HepG2 (cell line): ENCODE measurements around the gene TFEB. TPM values are rescaled to one million over a fixed set of nuclear protein-coding genes. Genes with fewer than 3 reads are reported as not detected.
A peak's percentile ranks its signal among the peaks of the same experiment; 100 is the strongest.

ENCODE experiments used
- ARID4A ChIP-seq: sonication (generic); formaldehyde crosslinking; IDR thresholded peaks from 2 replicates; pipeline ENCODE4 v1.5.0; 2020; ENCODE audit warnings: mild to moderate bottlenecking, missing genetic modification reagents, borderline replicate concordance
- CAMTA2 ChIP-seq: sonication (generic); formaldehyde crosslinking; IDR thresholded peaks from 2 replicates; pipeline ENCODE4 v1.4.0; 2020; ENCODE audit warnings: mild to moderate bottlenecking, missing genetic modification reagents, borderline replicate concordance
- CENPX ChIP-seq: sonication (generic); formaldehyde crosslinking; IDR thresholded peaks from 2 replicates; pipeline ENCODE4 v1.9.0; 2021; ENCODE audit warnings: mild to moderate bottlenecking, missing genetic modification reagents, moderate library complexity
- GABPA ChIP-seq, 2 experiments: IDR thresholded peaks; 2 replicates each; pipeline ENCODE4 v1.6.1; 2011 to 2016; ENCODE audit warnings: low read depth in 2 of 2, low read length in 1 of 2, missing biosample characterization in 1 of 2, missing genetic modification characterization in 1 of 2
- JARID2 ChIP-seq: sonication (generic); formaldehyde crosslinking; IDR thresholded peaks from 2 replicates; pipeline ENCODE4 v1.8.1; 2023; ENCODE audit warnings: missing genetic modification reagents, inconsistent platforms; ENCODE audit not compliant: insufficient replicate concordance
- MXD1 ChIP-seq: sonication (generic); formaldehyde crosslinking; IDR thresholded peaks from 2 replicates; pipeline ENCODE4 v1.4.0; 2020; ENCODE audit warnings: mild to moderate bottlenecking, missing genetic modification reagents
- PHF21A ChIP-seq: sonication (generic); formaldehyde crosslinking; IDR thresholded peaks from 2 replicates; pipeline ENCODE4 v1.5.0; 2020; ENCODE audit warnings: mild to moderate bottlenecking, missing genetic modification reagents
- RFX3 ChIP-seq: IDR thresholded peaks from 2 replicates; pipeline ENCODE4 v1.6.1; 2016; ENCODE audit warnings: missing biosample characterization, missing genetic modification reagents
- SMAD3 ChIP-seq: sonication (generic); formaldehyde crosslinking; IDR thresholded peaks from 2 replicates; pipeline ENCODE4 v1.4.0; 2020; ENCODE audit warnings: missing genetic modification reagents
- SRY ChIP-seq: sonication (generic); formaldehyde crosslinking; IDR thresholded peaks from 2 replicates; pipeline ENCODE4 v1.8.0; 2022; ENCODE audit warnings: mild to moderate bottlenecking, missing genetic modification reagents
- THAP11 ChIP-seq: IDR thresholded peaks from 2 replicates; pipeline ENCODE4 v1.6.1; 2016; ENCODE audit warnings: missing biosample characterization, missing genetic modification reagents
- TIGD3 ChIP-seq: sonication (generic); formaldehyde crosslinking; IDR thresholded peaks from 2 replicates; pipeline ENCODE4 v1.5.1; 2020; ENCODE audit warnings: mild to moderate bottlenecking, missing genetic modification reagents, borderline replicate concordance
- ZBTB2 ChIP-seq: sonication (generic); formaldehyde crosslinking; IDR thresholded peaks from 2 replicates; pipeline ENCODE4 v1.8.0; 2022; ENCODE audit warnings: low read depth, missing genetic modification reagents
- ZFP36L1 ChIP-seq: sonication (generic); formaldehyde crosslinking; IDR thresholded peaks from 2 replicates; pipeline ENCODE4 v1.8.0; 2022; ENCODE audit warnings: mild to moderate bottlenecking, missing genetic modification reagents, moderate library complexity
- ZFY ChIP-seq: sonication (generic); formaldehyde crosslinking; IDR thresholded peaks from 2 replicates; pipeline ENCODE4 v1.4.0; 2020; ENCODE audit warnings: missing genetic modification reagents
- ZKSCAN5 ChIP-seq: sonication (generic); formaldehyde crosslinking; IDR thresholded peaks from 2 replicates; pipeline ENCODE4 v1.5.1; 2020; ENCODE audit warnings: mild to moderate bottlenecking, missing genetic modification reagents
- ZNF484 ChIP-seq: sonication (generic); formaldehyde crosslinking; IDR thresholded peaks from 2 replicates; pipeline ENCODE4 v1.5.1; 2020; ENCODE audit warnings: mild to moderate bottlenecking, low read depth, missing genetic modification reagents, borderline replicate concordance
- ZNF512 ChIP-seq: sonication (generic); formaldehyde crosslinking; IDR thresholded peaks from 2 replicates; pipeline ENCODE4 v1.4.0; 2020; ENCODE audit warnings: mild to moderate bottlenecking, missing genetic modification reagents
- ZNF562 ChIP-seq: sonication (generic); formaldehyde crosslinking; IDR thresholded peaks from 2 replicates; pipeline ENCODE4 v1.8.0; 2022; ENCODE audit warnings: missing genetic modification reagents, borderline replicate concordance
- polyA plus RNA-seq, 8 experiments: library from polyadenylated mRNA; depleted of rRNA in 3 of 8; stranded (reverse) in 7 of 8; unstranded in 1 of 8; fragments of >200 nt; fragmentation: Illumina TruSeq in 4 of 8; extraction: Trizol in 4 of 8; gene quantifications; 2 replicates each; pipeline versions ENCODE4 v1.2.1 to v1.2.3, GENCODE V29; 2011 to 2016; ENCODE audit warnings: low read depth in 4 of 8, missing spikeins in 1 of 8, mixed read lengths in 1 of 8; ENCODE audit not compliant: insufficient read depth in 1 of 8
- total RNA-seq, 5 experiments: library from RNA; depleted of rRNA; stranded (reverse); fragments of >200 nt; fragmentation: Illumina TruSeq; extraction: Trizol; gene quantifications; 2 replicates each; pipeline ENCODE4 v1.2.3, GENCODE V29; 2016; ENCODE audit warnings: low read depth in 1 of 5

The TFEB gene
- total and polyA plus RNA-seq, 2 of the 13 experiments (the other 11 are each of a cell fraction or from before 2014, with no cell fraction given), result 13.3 to 18.7 TPM

GRCh38 chr6:41728073-41728936 is 7.1 kb downstream of the TFEB start (continued):
- TF ChIP-seq ARID4A (CRISPR knock-in tag) (no peak; the same call in 1 of the 2 replicates), ZKSCAN5 (CRISPR knock-in tag) (no peak), JARID2 (CRISPR knock-in tag) (no peak), TIGD3 (CRISPR knock-in tag) (peak; percentile 87; the same call in 1 of the 2 replicates), ZNF562 (CRISPR knock-in tag) (no peak), CENPX (no peak), SRY (CRISPR knock-in tag) (no peak), MXD1 (CRISPR knock-in tag) (no peak), PHF21A (CRISPR knock-in tag) (peak; percentile 83), ZFY (no peak), ZFP36L1 (CRISPR knock-in tag) (no peak), SMAD3 (CRISPR knock-in tag) (no peak), THAP11 (CRISPR knock-in tag) (0 out of 2 replicates have a peak, but pooled peaks have one; percentile 8), ZNF512 (CRISPR knock-in tag) (no peak), ZNF484 (no peak), RFX3 (CRISPR knock-in tag) (no peak), CAMTA2 (no peak), ZBTB2 (no peak), GABPA (IDR thresholded peaks at IDR 0.05; ENCODE audit: low read depth, low read length) (no peak), GABPA (CRISPR knock-in tag; IDR thresholded peaks at IDR 0.05; ENCODE audit: low read depth) (no peak)
